Measurements from ENCODE around the gene ACTR8. TPM values are rescaled to one million over a fixed set of nuclear protein-coding genes. Genes with fewer than 3 reads are reported as not detected.

Gene ACTR8
- total RNA-seq, 2 donors from 2014 or later = 13.5 to 19.5 TPM

- intact Hi-C loops (cut with DNase I) = no loop called here
- Histone ChIP-seq H3K4me3 (no peak overlapping the region), H3K36me3 (replicated peaks in 1 of 2; ENCODE audit: insufficient read depth in 1 of 2, low read depth in 2 of 2) (no peaks in the 10 kb centered on the region), H3K4me1 (peaks cover 11% of the 10 kb centered on the region), H3K27ac (no peak overlapping the region), H3K27me3 (no peaks in the 10 kb centered on the region), H3K9me3 (no peaks in the 10 kb centered on the region)
- no peak for ATAC-seq
- no peak for DNase-seq
- 71 to 74% methylated on average over 2 of the region's 2 CpGs for WGBS, 2 donors
- TF ChIP-seq CTCF (IDR thresholded peaks at IDR 0.05) (no peak), POLR2A (IDR thresholded peaks at IDR 0.05) (no peak)
These were observed 52.3 kb downstream of the ACTR8 start for GRCh38 chr3:53829605-53830004.

- DNase-seq = no peak
- no peak for ATAC-seq
These were observed 53.4 kb downstream of the ACTR8 start for GRCh38 chr3:53828581-53828980.

GRCh38 chr3:53826048-53826447 is 55.9 kb downstream of the ACTR8 start:
- H3K36me3 ChIP-seq (replicated peaks in 1 of 2; ENCODE audit: insufficient read depth in 1 of 2, low read depth in 2 of 2) = peaks cover 0 to 6% of the 10 kb centered on the region in 2 donors
- no peak for ATAC-seq
- peaks cover 9% of the 10 kb centered on the region for H3K4me1 ChIP-seq
- H3K27me3 ChIP-seq = no peaks in the 10 kb centered on the region
- TF ChIP-seq CTCF (IDR thresholded peaks at IDR 0.05) (no peak), POLR2A (IDR thresholded peaks at IDR 0.05) (no peak)
- no peaks in the 10 kb centered on the region for H3K9me3 ChIP-seq
- DNase-seq = no peak
- intact Hi-C loops (cut with DNase I) = no loop called here
- WGBS, 2 donors = 19 to 32% methylated on average over 1 of the region's 1 CpG
- no peak overlapping the region for H3K27ac ChIP-seq
- no peak overlapping the region for H3K4me3 ChIP-seq

More at GRCh38 chr3:53828581-53828980, 53.4 kb downstream of the ACTR8 start:
- H3K9me3 ChIP-seq = no peaks in the 10 kb centered on the region
- no peak overlapping the region for H3K27ac ChIP-seq
- 55 to 78% methylated on average over 1 of the region's 1 CpG for WGBS, 2 donors
- intact Hi-C loops (cut with DNase I) = no loop called here
- no peak overlapping the region for H3K4me3 ChIP-seq
- H3K27me3 ChIP-seq = no peaks in the 10 kb centered on the region
- H3K4me1 ChIP-seq = peaks cover 9% of the 10 kb centered on the region
- H3K36me3 ChIP-seq (replicated peaks in 1 of 2; ENCODE audit: insufficient read depth in 1 of 2, low read depth in 2 of 2) = no peaks in the 10 kb centered on the region
- no peak for TF ChIP-seq POLR2A (IDR thresholded peaks at IDR 0.05)
- TF ChIP-seq CTCF (IDR thresholded peaks at IDR 0.05) = no peak

- Histone ChIP-seq H3K4me1 (peaks cover 9% of the 10 kb centered on the region), H3K4me3 (no peak overlapping the region), H3K9me3 (no peaks in the 10 kb centered on the region), H3K27me3 (no peaks in the 10 kb centered on the region), H3K36me3 (replicated peaks in 1 of 2; ENCODE audit: insufficient read depth in 1 of 2, low read depth in 2 of 2) (peaks cover 0 to 12% of the 10 kb centered on the region in 2 donors), H3K27ac (no peak overlapping the region)
- peak in 1 of 4 donors; percentile 5 for DNase-seq
- 89 to 96% methylated on average over 4 of the region's 4 CpGs for WGBS, 2 donors
- TF ChIP-seq POLR2A (IDR thresholded peaks at IDR 0.05) (no peak), CTCF (IDR thresholded peaks at IDR 0.05) (no peak)
- intact Hi-C loops (cut with DNase I) = no loop called here
- no peak for ATAC-seq
These were observed 57.2 kb downstream of the ACTR8 start for GRCh38 chr3:53824795-53825194.

GRCh38 chr3:53823956-53824657 is 57.8 kb downstream of the ACTR8 start:
- Histone ChIP-seq H3K27me3 (no peaks in the 10 kb centered on the region), H3K4me1 (peaks cover 9% of the 10 kb centered on the region), H3K9me3 (no peaks in the 10 kb centered on the region), H3K36me3 (replicated peaks in 1 of 2; ENCODE audit: insufficient read depth in 1 of 2, low read depth in 2 of 2) (peaks cover 0 to 17% of the 10 kb centered on the region in 2 donors), H3K4me3 (no peak overlapping the region), H3K27ac (no peak overlapping the region)
- intact Hi-C loops (cut with DNase I) = no loop called here
- 75 to 85% methylated on average over 8 to 10 of the region's 10 CpGs for WGBS, 2 donors
- no peak for ATAC-seq
- TF ChIP-seq POLR2A (IDR thresholded peaks at IDR 0.05) (no peak), CTCF (IDR thresholded peaks at IDR 0.05) (no peak)
- DNase-seq = peak in 1 of 4 donors; percentile 2

Data from body of pancreas (tissue), 4 donors.